GM06990 (cell line): ENCODE data around the gene RCC1.

Experiments used
- DNase-seq: peaks from one replicate; pipeline ENCODE4 v3.0.0-alpha.2; 2011; ENCODE audit not compliant: insufficient read length; ENCODE audit errors: extremely low read depth
- H3K27me3 ChIP-seq: replicated peaks from 2 replicates; pipeline ENCODE4 v1.6.0; 2011; ENCODE audit warnings: low read length; ENCODE audit not compliant: control insufficient read depth, insufficient read depth
- H3K36me3 ChIP-seq: 2 replicates; pipeline ENCODE4 v1.5.1; 2011; ENCODE audit warnings: low read length; ENCODE audit not compliant: control insufficient read depth, insufficient read depth
- H3K4me3 ChIP-seq: replicated peaks from 2 replicates; pipeline ENCODE4 v1.5.1; 2011; ENCODE audit warnings: low read depth, mild to moderate bottlenecking, control low read depth, low read length
- CTCF ChIP-seq: IDR thresholded peaks from 2 replicates; pipeline ENCODE4 v1.5.1; 2011; ENCODE audit warnings: low read length, control low read depth, mild to moderate bottlenecking, inconsistent platforms; ENCODE audit not compliant: insufficient read depth, poor library complexity, severe bottlenecking

Gene RCC1

GRCh38 chr1:28507646-28508434, 2.0 kb downstream of the RCC1 start:
- peaks cover 24% of the 10 kb centered on the region for H3K36me3 ChIP-seq
- H3K27me3 ChIP-seq = no peaks in the 10 kb centered on the region
- no peak for DNase-seq
- H3K4me3 ChIP-seq = peak overlapping the region; percentile 93
- TF ChIP-seq CTCF = no peak

- no peak for DNase-seq
- H3K4me3 ChIP-seq = peak overlapping the region; percentile 93
- TF ChIP-seq CTCF = no peak
- no peaks in the 10 kb centered on the region for H3K27me3 ChIP-seq
- H3K36me3 ChIP-seq = peaks cover 24% of the 10 kb centered on the region
Measured at GRCh38 chr1:28508435-28508754, 2.6 kb downstream of the RCC1 start.

- no peak for TF ChIP-seq CTCF
- Histone ChIP-seq H3K27me3 (no peaks in the 10 kb centered on the region), H3K36me3 (peaks cover 26% of the 10 kb centered on the region), H3K4me3 (peak overlapping the region; percentile 93)
- no peak for DNase-seq
Measured at GRCh38 chr1:28509705-28510272, 3.9 kb downstream of the RCC1 start.

DNA sequence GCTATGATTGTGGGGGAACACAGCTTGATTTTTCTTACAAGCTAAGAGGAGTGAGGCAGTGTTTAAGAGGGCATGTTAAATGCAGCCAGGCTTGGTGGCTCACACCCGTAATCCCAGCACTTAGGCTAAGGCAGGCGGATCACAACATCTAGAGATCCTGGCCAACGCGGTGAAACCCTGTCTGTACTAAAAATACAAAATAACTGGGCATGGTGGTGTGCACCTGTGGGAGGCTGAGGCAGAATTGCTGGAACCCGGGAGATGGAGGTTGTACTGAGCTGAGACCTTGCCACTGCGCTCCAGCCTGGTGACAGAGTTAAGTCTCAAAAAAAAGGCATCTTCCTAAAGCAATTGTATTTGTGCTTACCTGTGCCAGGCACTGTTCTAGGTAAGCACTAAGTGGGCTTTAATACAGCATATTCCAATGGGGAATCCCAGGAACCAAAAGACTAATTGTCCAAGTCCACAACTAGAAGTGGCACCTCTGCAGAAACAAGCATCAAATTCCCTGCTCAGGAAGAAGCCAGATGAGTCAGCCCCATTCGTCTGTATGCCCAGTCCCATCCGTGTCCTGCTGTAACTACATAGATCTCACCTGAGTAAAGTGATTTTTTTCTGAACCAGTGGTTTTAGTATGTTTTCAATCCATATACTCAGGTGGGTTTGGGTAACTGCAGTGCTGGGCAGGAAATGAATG, 4.6 kb downstream of the RCC1 start:
- Histone ChIP-seq H3K4me3 (peak overlapping the region; percentile 93), H3K36me3 (peaks cover 26% of the 10 kb centered on the region), H3K27me3 (no peaks in the 10 kb centered on the region)
- DNase-seq = peak; percentile 63
- TF ChIP-seq CTCF = no peak

DNA sequence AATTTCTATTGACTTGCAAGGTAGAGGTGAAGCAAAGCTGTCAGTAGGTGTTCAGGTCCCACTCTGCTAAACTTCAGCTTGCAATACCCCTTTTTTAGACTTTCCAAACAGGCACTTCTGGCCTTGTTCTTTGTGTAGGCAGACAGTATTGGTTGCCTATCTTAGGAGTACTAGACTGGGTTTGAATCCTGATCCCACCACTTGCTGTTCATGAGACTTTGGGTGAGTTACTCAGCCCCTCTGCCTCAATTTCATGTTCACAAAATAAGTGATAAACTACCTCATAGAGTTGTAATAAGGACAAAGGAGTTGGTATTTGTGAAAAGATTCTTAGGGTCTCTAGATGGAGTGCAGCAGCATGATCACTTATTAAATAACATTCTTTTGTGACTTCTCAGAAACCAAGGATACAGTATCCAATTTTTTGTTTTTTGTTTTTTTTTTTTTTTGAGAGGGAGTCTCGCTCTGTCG, 5.2 kb downstream of the RCC1 start:
- no peaks in the 10 kb centered on the region for H3K27me3 ChIP-seq
- TF ChIP-seq CTCF = no peak
- H3K36me3 ChIP-seq = peaks cover 26% of the 10 kb centered on the region
- no peak overlapping the region for H3K4me3 ChIP-seq
- DNase-seq = peak; percentile 66
